Activated CD4-positive, alpha-beta T cell treated with anti-CD3 and anti-CD28 coated beads for 1 hour (primary cell): Measurements from ENCODE around the gene MAGI1.

ENCODE experiments used
- DNase-seq: peaks from one replicate; pipeline ENCODE4 v3.0.0-alpha.2; 2020

MAGI1 gene

GRCh38 chr3:65702202-65702601 lies 336.5 kb downstream of the MAGI1 start:
- no peak for DNase-seq

GRCh38 chr3:65701516-65701915 lies 337.2 kb downstream of the MAGI1 start:
- DNase-seq, result no peak

GRCh38 chr3:65689436-65689835 lies 349.3 kb downstream of the MAGI1 start:
- DNase-seq, result no peak

GRCh38 chr3:65687741-65688140 lies 351.0 kb downstream of the MAGI1 start:
- no peak for DNase-seq

GRCh38 chr3:65685621-65686235 lies 353.0 kb downstream of the MAGI1 start:
- DNase-seq, result no peak

- no peak for DNase-seq
Observed at GRCh38 chr3:65678516-65678915, 360.2 kb downstream of the MAGI1 start.

GRCh38 chr3:65677486-65678010 lies 361.2 kb downstream of the MAGI1 start:
- no peak for DNase-seq

GRCh38 chr3:65676580-65676979 lies 362.1 kb downstream of the MAGI1 start:
- DNase-seq, result no peak

GRCh38 chr3:65675011-65675410 lies 363.7 kb downstream of the MAGI1 start:
- no peak for DNase-seq

GRCh38 chr3:65674226-65674625 lies 364.5 kb downstream of the MAGI1 start:
- no peak for DNase-seq

- DNase-seq, result no peak
Observed at GRCh38 chr3:65672871-65673815, 365.6 kb downstream of the MAGI1 start.

GRCh38 chr3:65672061-65672460 lies 366.7 kb downstream of the MAGI1 start:
- no peak for DNase-seq

GRCh38 chr3:65671004-65671403 lies 367.7 kb downstream of the MAGI1 start:
- no peak for DNase-seq

GRCh38 chr3:65669163-65669875 lies 369.4 kb downstream of the MAGI1 start:
- DNase-seq, result no peak

GRCh38 chr3:65667963-65668362 lies 370.8 kb downstream of the MAGI1 start:
- DNase-seq, result no peak

GRCh38 chr3:65666448-65667091 lies 372.1 kb downstream of the MAGI1 start:
- DNase-seq, result no peak

- no peak for DNase-seq
Observed at GRCh38 chr3:65665915-65666314, 372.8 kb downstream of the MAGI1 start.

- no peak for DNase-seq
Observed at GRCh38 chr3:65664931-65665330, 373.8 kb downstream of the MAGI1 start.

GRCh38 chr3:65664446-65664845 lies 374.3 kb downstream of the MAGI1 start:
- DNase-seq, result no peak

GRCh38 chr3:65662095-65662494 lies 376.6 kb downstream of the MAGI1 start:
- no peak for DNase-seq

- no peak for DNase-seq
Observed at GRCh38 chr3:65660000-65660598, 378.6 kb downstream of the MAGI1 start.

- no peak for DNase-seq
Observed at GRCh38 chr3:65659396-65659795, 379.3 kb downstream of the MAGI1 start.
